Mucosa of rectum (tissue), 2 donors: Measurements from ENCODE around the gene GNG7.
A peak's percentile ranks its signal among the peaks of the same experiment; 100 is the strongest.
"Not testable (repeated sequence)": the region's sequence is repeated elsewhere in the genome, so short reads cannot be mapped to it uniquely, and the experiment has no call there.

ENCODE experiments used
- H3K27ac ChIP-seq, 2 donors: one replicate each; pipeline ENCODE4 v1.7.0; 2013; ENCODE audit warnings: inconsistent platforms in 2 of 2, low read depth in 2 of 2, low read length in 2 of 2
- H3K27me3 ChIP-seq, 2 donors: one replicate each; pipeline ENCODE4 v1.7.0; 2013; ENCODE audit warnings: low read length in 2 of 2; ENCODE audit not compliant: control insufficient read depth in 2 of 2, insufficient read depth in 2 of 2
- H3K36me3 ChIP-seq, 2 donors: one replicate each; pipeline ENCODE4 v1.7.0; 2013; ENCODE audit warnings: low read length in 2 of 2; ENCODE audit not compliant: control insufficient read depth in 2 of 2, insufficient read depth in 2 of 2
- H3K4me1 ChIP-seq, 2 donors: one replicate each; pipeline ENCODE4 v1.7.0; 2013; ENCODE audit warnings: low read length in 2 of 2, mild to moderate bottlenecking in 1 of 2; ENCODE audit not compliant: control insufficient read depth in 2 of 2, insufficient read depth in 2 of 2
- H3K4me3 ChIP-seq, 2 donors: one replicate each; pipeline ENCODE4 v1.7.0; 2013; ENCODE audit warnings: low read length in 2 of 2
- H3K9ac ChIP-seq, 2 donors: one replicate each; pipeline ENCODE4 v1.7.0; 2013; ENCODE audit warnings: low read length in 2 of 2, low read depth in 1 of 2, mild to moderate bottlenecking in 1 of 2
- H3K9me3 ChIP-seq, 2 donors: one replicate each; pipeline ENCODE4 v1.7.0; 2013; ENCODE audit warnings: low read length in 2 of 2; ENCODE audit not compliant: control insufficient read depth in 2 of 2
- donor health status: healthy.
- donor health status: Normal muscosa, but diverticular disease.

GNG7 gene

DNA sequence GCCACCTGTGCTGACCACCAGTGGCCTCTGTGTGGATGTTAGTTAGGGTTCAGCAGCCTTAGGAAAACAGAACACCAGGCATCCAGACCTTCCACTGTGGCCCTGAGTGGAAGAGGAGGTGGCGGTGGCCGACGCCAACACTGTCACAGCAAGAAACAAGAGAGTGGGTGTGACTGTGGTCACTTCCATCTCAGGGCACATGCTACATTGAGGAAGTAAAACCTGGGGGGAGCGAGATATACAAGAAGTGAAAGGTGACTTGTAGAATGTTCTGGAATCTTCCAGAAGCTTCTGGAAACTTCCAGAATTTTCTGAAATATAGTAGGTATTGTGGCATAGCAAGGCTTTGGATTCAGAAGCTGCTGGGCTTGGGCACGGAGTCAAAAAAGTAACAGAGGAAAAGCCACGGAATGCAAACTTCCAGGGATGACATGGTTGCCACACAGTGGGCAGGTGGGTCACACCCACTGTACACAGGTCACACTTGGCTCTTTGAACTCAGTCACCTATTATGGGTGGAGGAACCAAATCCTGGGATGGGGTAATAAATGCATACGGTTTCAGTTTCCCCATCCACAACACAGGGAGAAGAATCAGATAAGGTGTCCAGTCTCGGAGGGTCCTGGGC, 24.3 kb downstream of the GNG7 start:
- Histone ChIP-seq H3K27ac (peak overlapping the region; percentile 38), H3K4me1 (peaks cover 0 to 4% of the 10 kb centered on the region in 2 donors), H3K36me3 (no peaks in the 10 kb centered on the region), H3K9me3 (no peaks in the 10 kb centered on the region), H3K4me3 (no peak overlapping the region), H3K27me3 (no peaks in the 10 kb centered on the region), H3K9ac (no peak overlapping the region)

DNA sequence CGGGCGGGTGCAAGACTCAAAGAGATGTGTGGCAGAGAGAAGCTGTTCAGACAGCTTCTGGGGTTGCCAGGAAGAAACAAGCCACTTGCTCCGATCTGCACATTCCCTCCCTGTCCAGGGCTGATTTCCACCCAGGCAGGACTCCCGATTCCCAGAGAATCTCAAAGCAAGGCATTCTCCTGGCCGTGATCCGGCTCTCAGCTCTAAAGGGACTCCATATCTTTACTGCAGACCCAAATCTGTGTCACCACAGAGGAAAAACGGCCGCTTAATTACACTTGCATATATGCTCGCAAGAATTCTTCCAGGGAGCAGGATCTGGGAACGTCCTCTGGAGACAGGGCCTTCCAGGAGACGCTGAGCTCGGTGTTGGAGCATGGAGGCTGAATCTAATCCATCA, 25.7 kb downstream of the GNG7 start:
- no peak overlapping the region for H3K9ac ChIP-seq

DNA sequence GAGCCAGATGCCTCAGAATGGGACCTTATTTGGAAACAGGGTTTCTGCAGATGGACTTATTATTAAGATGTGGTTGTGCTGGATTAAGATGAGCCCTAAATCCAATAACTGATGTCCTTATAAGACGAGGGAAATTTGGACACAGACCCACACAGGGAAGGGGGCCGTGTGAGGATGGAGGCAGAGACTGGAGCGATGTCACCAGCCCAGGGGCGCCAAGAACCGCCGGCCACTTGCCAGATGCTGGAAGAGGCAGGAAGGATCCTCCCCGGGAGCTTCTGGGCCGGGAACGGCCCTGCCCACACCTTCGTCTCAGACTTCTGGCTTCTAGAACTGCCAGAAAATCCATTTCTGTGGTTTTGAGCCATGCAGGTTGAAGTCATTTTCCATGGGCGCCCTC, 26.6 kb downstream of the GNG7 start:
- Histone ChIP-seq H3K27me3 (no peaks in the 10 kb centered on the region), H3K4me1 (peaks cover 0 to 4% of the 10 kb centered on the region in 2 donors), H3K27ac (no peak overlapping the region), H3K4me3 (no peak overlapping the region), H3K36me3 (no peaks in the 10 kb centered on the region), H3K9me3 (no peaks in the 10 kb centered on the region), H3K9ac (no peak overlapping the region)

More for the DNA sequence above, 25.7 kb downstream of the GNG7 start:
- Histone ChIP-seq H3K27ac (peak overlapping the region in 1 of 2 donors; percentile 11), H3K4me3 (no peak overlapping the region), H3K9me3 (no peaks in the 10 kb centered on the region), H3K36me3 (no peaks in the 10 kb centered on the region), H3K4me1 (peaks cover 0 to 4% of the 10 kb centered on the region in 2 donors), H3K27me3 (no peaks in the 10 kb centered on the region)

GRCh38 chr19:2670217-2670616, 32.3 kb downstream of the GNG7 start:
- Histone ChIP-seq H3K4me1 (no peaks in the 10 kb centered on the region), H3K27ac (no peak overlapping the region), H3K36me3 (no peaks in the 10 kb centered on the region), H3K27me3 (no peaks in the 10 kb centered on the region), H3K9ac (no peak overlapping the region), H3K4me3 (no peak overlapping the region), H3K9me3 (no peaks in the 10 kb centered on the region)

- H3K4me3 ChIP-seq, result no peak overlapping the region
- no peaks in the 10 kb centered on the region for H3K36me3 ChIP-seq
- no peaks in the 10 kb centered on the region for H3K4me1 ChIP-seq
- H3K27me3 ChIP-seq, result no peaks in the 10 kb centered on the region
- no peaks in the 10 kb centered on the region for H3K9me3 ChIP-seq
- H3K9ac ChIP-seq, result no peak overlapping the region
- H3K27ac ChIP-seq, result peak overlapping the region in 1 of 2 donors; percentile 28
Observed at GRCh38 chr19:2668175-2668763, 34.2 kb downstream of the GNG7 start.

GRCh38 chr19:2667349-2667748, 35.1 kb downstream of the GNG7 start:
- not testable (repeated sequence) for H3K4me1 ChIP-seq, H3K27me3 ChIP-seq, H3K27ac ChIP-seq, H3K9me3 ChIP-seq, H3K36me3 ChIP-seq, H3K4me3 ChIP-seq, H3K9ac ChIP-seq

DNA sequence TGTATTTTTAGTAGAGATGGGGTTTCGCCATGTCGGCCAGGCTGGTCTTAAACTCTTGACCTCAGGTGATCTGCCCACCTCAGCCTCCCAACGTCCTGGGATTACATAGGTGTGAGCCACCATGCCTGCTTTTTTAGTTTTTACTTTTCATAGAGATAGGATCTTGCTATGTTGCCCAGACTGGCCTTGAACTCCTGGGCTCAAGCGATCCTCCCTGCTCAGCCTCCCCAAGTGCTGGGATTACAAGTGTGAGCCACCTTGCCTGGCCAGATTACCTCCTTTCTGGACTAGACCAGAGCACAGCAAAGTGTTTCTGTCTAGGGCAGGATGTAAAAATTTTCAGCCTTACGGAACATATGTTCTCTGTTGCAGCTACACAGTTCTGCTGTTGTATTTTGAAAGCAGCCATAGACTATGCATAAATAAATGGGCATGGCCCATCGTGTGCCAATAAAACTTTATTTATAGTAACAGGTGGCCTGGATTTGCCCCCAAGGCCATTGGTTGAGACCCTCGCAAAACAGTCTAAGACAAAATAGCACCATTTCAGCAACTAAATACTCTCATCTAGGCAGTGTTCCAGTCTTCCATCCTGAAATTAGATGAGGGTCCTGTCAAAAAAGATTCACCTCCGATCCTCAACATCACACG, 36.0 kb downstream of the GNG7 start:
- no peaks in the 10 kb centered on the region for H3K4me1 ChIP-seq
- no peaks in the 10 kb centered on the region for H3K27me3 ChIP-seq
- H3K27ac ChIP-seq, result no peak overlapping the region
- no peak overlapping the region for H3K4me3 ChIP-seq
- H3K9me3 ChIP-seq, result no peaks in the 10 kb centered on the region
- H3K36me3 ChIP-seq, result no peaks in the 10 kb centered on the region
- no peak overlapping the region for H3K9ac ChIP-seq

- Histone ChIP-seq H3K9me3 (no peaks in the 10 kb centered on the region), H3K27me3 (no peaks in the 10 kb centered on the region), H3K4me3 (no peak overlapping the region), H3K9ac (no peak overlapping the region), H3K36me3 (no peaks in the 10 kb centered on the region), H3K27ac (peak overlapping the region in 1 of 2 donors; percentile 48), H3K4me1 (no peaks in the 10 kb centered on the region)
Observed at GRCh38 chr19:2665103-2665502, 37.4 kb downstream of the GNG7 start.

DNA sequence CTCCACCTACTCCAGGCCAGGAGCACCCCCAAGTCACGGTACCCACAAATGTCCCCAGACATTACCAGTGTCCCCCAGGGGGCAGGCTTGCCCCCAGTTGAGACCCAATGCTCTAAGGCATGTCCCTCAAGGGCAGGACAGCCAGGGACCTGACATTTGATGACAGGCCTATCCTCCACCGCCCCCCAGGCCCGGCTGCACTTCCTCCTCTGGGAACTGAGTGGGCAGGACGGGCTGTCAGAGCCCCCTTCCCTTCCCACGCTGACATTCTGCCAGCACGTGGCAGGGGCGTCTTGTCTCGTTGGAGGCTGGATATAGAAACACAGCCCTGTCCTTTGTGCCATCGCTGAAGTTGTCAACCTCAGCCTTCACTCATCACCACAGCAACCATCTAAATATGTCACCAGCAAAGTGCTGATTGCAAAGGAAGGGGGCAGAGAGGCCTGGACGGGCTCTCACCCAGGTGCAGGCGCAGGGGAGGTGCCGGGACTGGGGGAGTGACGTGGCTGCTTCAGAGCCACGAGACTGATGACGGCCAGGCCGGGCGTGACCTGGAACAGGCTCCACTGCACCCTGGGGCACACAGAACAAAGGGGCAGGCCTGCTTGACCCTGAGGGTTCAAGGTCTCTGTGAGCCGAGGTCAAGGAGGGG, 38.4 kb downstream of the GNG7 start:
- no peak overlapping the region for H3K9ac ChIP-seq
- H3K9me3 ChIP-seq, result no peaks in the 10 kb centered on the region
- peak overlapping the region; percentile 48 to 54 for H3K27ac ChIP-seq

GRCh38 chr19:2661615-2662014, 40.9 kb downstream of the GNG7 start:
- H3K4me3 ChIP-seq, result no peak overlapping the region
- no peaks in the 10 kb centered on the region for H3K4me1 ChIP-seq
- H3K27me3 ChIP-seq, result no peaks in the 10 kb centered on the region
- H3K27ac ChIP-seq, result no peak overlapping the region
- no peaks in the 10 kb centered on the region for H3K9me3 ChIP-seq
- no peak overlapping the region for H3K9ac ChIP-seq
- H3K36me3 ChIP-seq, result no peaks in the 10 kb centered on the region

More for the DNA sequence above, 38.4 kb downstream of the GNG7 start:
- no peaks in the 10 kb centered on the region for H3K36me3 ChIP-seq
- no peak overlapping the region for H3K4me3 ChIP-seq
- H3K27me3 ChIP-seq, result no peaks in the 10 kb centered on the region
- H3K4me1 ChIP-seq, result no peaks in the 10 kb centered on the region
